NOMO-1 treated with DMSO at 0.1 percent for 48 hours (cell line): ENCODE results near the gene MACC1.

Experiments
- DNase-seq: peaks from one replicate; lab custom pipeline; 2025; ENCODE audit not compliant: unreplicated experiment; lab: John Stamatoyannopoulos, UW

MACC1 gene

GRCh38 chr7:20229646-20230500 is 12.7 kb upstream of the MACC1 start:
- DNase-seq = peak; percentile 20

- DNase-seq = no peak
These were observed 11.9 kb upstream of the MACC1 start for GRCh38 chr7:20229081-20229480.

GRCh38 chr7:20228654-20229053 is 11.5 kb upstream of the MACC1 start:
- no peak for DNase-seq

GRCh38 chr7:20227291-20227795 is 10.2 kb upstream of the MACC1 start:
- no peak for DNase-seq

GRCh38 chr7:20226860-20227259 is 9.7 kb upstream of the MACC1 start:
- DNase-seq = no peak

GRCh38 chr7:20225384-20225783 is 8.2 kb upstream of the MACC1 start:
- no peak for DNase-seq

- peak; percentile 38 for DNase-seq
These were observed 6.8 kb upstream of the MACC1 start for GRCh38 chr7:20224025-20224424.

GRCh38 chr7:20223356-20223755 is 6.2 kb upstream of the MACC1 start:
- no peak for DNase-seq

GRCh38 chr7:20222219-20222828 is 5.1 kb upstream of the MACC1 start:
- DNase-seq = no peak

GRCh38 chr7:20220921-20221547 is 3.9 kb upstream of the MACC1 start:
- peak; percentile 90 for DNase-seq

GRCh38 chr7:20220293-20220761 is 3.1 kb upstream of the MACC1 start:
- DNase-seq = peak; percentile 52

- DNase-seq = peak; percentile 96
These were observed 2.5 kb upstream of the MACC1 start for GRCh38 chr7:20219446-20220292.

- no peak for DNase-seq
These were observed 1.9 kb upstream of the MACC1 start for GRCh38 chr7:20219062-20219445.

- no peak for DNase-seq
These were observed 1.1 kb upstream of the MACC1 start for GRCh38 chr7:20218279-20218678.

- DNase-seq = no peak
These were observed 663 bp downstream of the MACC1 start for GRCh38 chr7:20216406-20217036.

- no peak for DNase-seq
These were observed 2.1 kb downstream of the MACC1 start for GRCh38 chr7:20214921-20215669.

GRCh38 chr7:20214132-20214531 is 3.1 kb downstream of the MACC1 start:
- no peak for DNase-seq

- no peak for DNase-seq
These were observed 3.8 kb downstream of the MACC1 start for GRCh38 chr7:20213378-20213777.

- DNase-seq = no peak
These were observed 5.8 kb downstream of the MACC1 start for GRCh38 chr7:20211376-20211775.
